ENCODE data around the gene FNBP1.
"Not testable (repeated sequence)": the region's sequence is repeated elsewhere in the genome, so short reads cannot be mapped to it uniquely, and the experiment has no call there.

FNBP1 gene

GRCh38 chr9:129981180-129981907, 61.6 kb downstream of the FNBP1 start:
- DNase-seq (ENCODE audit: low spot score) = no peak
- no peak for TF ChIP-seq CTCF (IDR thresholded peaks at IDR 0.05)
- Histone ChIP-seq H3K27ac (peak overlapping the region; percentile 36 to 72), H3K4me3 (no peak overlapping the region)

GRCh38 chr9:129980224-129980623, 62.8 kb downstream of the FNBP1 start:
- not testable (repeated sequence) for DNase-seq (ENCODE audit: low spot score); H3K27ac ChIP-seq; H3K4me3 ChIP-seq

- H3K4me3 ChIP-seq = no peak overlapping the region
- no peak for DNase-seq (ENCODE audit: low spot score)
- no peak for TF ChIP-seq CTCF (IDR thresholded peaks at IDR 0.05)
- H3K27ac ChIP-seq = no peak overlapping the region
Measured at GRCh38 chr9:129979071-129979745, 63.8 kb downstream of the FNBP1 start.

- H3K27ac ChIP-seq = no peak overlapping the region
- H3K4me3 ChIP-seq = no peak overlapping the region
- TF ChIP-seq CTCF (IDR thresholded peaks at IDR 0.05) = no peak
- no peak for DNase-seq (ENCODE audit: low spot score)
Measured at GRCh38 chr9:129972816-129973215, 70.2 kb downstream of the FNBP1 start.

GRCh38 chr9:129968690-129969485, 74.1 kb downstream of the FNBP1 start:
- DNase-seq (ENCODE audit: low spot score) = no peak
- TF ChIP-seq CTCF (IDR thresholded peaks at IDR 0.05) = no peak

GRCh38 chr9:129964901-129965734, 77.9 kb downstream of the FNBP1 start:
- TF ChIP-seq CTCF (IDR thresholded peaks at IDR 0.05) = no peak
- Histone ChIP-seq H3K4me3 (peak overlapping the region; percentile 6), H3K27ac (peak overlapping the region; percentile 83 to 92)
- no peak for DNase-seq (ENCODE audit: low spot score)

More at GRCh38 chr9:129968690-129969485, 74.1 kb downstream of the FNBP1 start:
- Histone ChIP-seq H3K27ac (peak overlapping the region in 1 of 2 donors; percentile 22), H3K4me3 (no peak overlapping the region)

Measured in coronary artery (tissue), 2 donors.